ENCODE results near the gene ANAPC16.

ANAPC16 gene

DNA sequence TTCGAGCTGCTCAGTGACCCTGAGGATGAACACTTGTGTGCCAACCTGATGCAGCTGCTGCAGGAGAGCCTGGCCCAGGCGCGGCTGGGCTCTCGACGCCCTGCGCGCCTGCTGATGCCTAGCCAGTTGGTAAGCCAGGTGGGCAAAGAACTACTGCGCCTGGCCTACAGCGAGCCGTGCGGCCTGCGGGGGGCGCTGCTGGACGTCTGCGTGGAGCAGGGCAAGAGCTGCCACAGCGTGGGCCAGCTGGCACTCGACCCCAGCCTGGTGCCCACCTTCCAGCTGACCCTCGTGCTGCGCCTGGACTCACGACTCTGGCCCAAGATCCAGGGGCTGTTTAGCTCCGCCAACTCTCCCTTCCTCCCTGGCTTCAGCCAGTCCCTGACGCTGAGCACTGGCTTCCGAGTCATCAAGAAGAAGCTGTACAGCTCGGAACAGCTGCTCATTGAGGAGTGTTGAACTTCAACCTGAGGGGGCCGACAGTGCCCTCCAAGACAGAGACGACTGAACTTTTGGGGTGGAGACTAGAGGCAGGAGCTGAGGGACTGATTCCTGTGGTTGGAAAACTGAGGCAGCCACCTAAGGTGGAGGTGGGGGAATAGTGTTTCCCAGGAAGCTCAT is 59.0 kb downstream of the ANAPC16 start:
- TF ChIP-seq, protein P1, sequence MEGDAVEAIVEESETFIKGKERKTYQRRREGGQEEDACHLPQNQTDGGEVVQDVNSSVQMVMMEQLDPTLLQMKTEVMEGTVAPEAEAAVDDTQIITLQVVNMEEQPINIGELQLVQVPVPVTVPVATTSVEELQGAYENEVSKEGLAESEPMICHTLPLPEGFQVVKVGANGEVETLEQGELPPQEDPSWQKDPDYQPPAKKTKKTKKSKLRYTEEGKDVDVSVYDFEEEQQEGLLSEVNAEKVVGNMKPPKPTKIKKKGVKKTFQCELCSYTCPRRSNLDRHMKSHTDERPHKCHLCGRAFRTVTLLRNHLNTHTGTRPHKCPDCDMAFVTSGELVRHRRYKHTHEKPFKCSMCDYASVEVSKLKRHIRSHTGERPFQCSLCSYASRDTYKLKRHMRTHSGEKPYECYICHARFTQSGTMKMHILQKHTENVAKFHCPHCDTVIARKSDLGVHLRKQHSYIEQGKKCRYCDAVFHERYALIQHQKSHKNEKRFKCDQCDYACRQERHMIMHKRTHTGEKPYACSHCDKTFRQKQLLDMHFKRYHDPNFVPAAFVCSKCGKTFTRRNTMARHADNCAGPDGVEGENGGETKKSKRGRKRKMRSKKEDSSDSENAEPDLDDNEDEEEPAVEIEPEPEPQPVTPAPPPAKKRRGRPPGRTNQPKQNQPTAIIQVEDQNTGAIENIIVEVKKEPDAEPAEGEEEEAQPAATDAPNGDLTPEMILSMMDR (IDR thresholded peaks at IDR 0.05; ENCODE audit: borderline replicate concordance, extremely low read depth, low read length, poor library complexity, severe bottlenecking): peak; percentile 87
- no peak for TF ChIP-seq EZH2 (IDR thresholded peaks at IDR 0.05; ENCODE audit: borderline replicate concordance, low read depth, low read length, severe bottlenecking)
- H3K4me3 ChIP-seq (ENCODE audit: low read depth in 1 of 2, low read length in 2 of 2): peak overlapping the region; percentile 77 to 87
- peak overlapping the region; percentile 34; the same call in 1 of the 2 replicates for H2AFZ ChIP-seq (ENCODE audit: low read depth, low read length)
- H3K9me3 ChIP-seq (ENCODE audit: insufficient read depth, low read length, severe bottlenecking): no peaks in the 10 kb centered on the region
- peaks cover 28% of the 10 kb centered on the region for H4K20me1 ChIP-seq (ENCODE audit: insufficient read depth, low read length)
- H3K9ac ChIP-seq (ENCODE audit: low read depth, low read length): peak overlapping the region; percentile 98
- H3K4me2 ChIP-seq (ENCODE audit: insufficient read depth, low read length): peak overlapping the region; percentile 81
- peak; percentile 29 for ATAC-seq (ENCODE audit: insufficient read depth, low read depth)
- peaks cover 45% of the 10 kb centered on the region for H3K4me1 ChIP-seq (ENCODE audit: insufficient read depth, low read length)
- H3K79me2 ChIP-seq (ENCODE audit: insufficient read depth, low read length): peaks cover 37% of the 10 kb centered on the region
- DNase-seq: peak; percentile 76
- peak overlapping the region; percentile 99 for H3K27ac ChIP-seq (ENCODE audit: low read length)
- no peaks in the 10 kb centered on the region for H3K27me3 ChIP-seq (ENCODE audit: insufficient read depth, low read length, poor library complexity)
- peaks cover 25% of the 10 kb centered on the region for H3K36me3 ChIP-seq (ENCODE audit: insufficient read depth, low read length)

GRCh38 chr10:72275351-72276012 is 59.7 kb downstream of the ANAPC16 start:
- H3K27me3 ChIP-seq (ENCODE audit: insufficient read depth, low read length, poor library complexity): no peaks in the 10 kb centered on the region
- peaks cover 28% of the 10 kb centered on the region for H4K20me1 ChIP-seq (ENCODE audit: insufficient read depth, low read length)
- peak overlapping the region; percentile 81 for H3K4me2 ChIP-seq (ENCODE audit: insufficient read depth, low read length)
- no peaks in the 10 kb centered on the region for H3K9me3 ChIP-seq (ENCODE audit: insufficient read depth, low read length, severe bottlenecking)
- H3K79me2 ChIP-seq (ENCODE audit: insufficient read depth, low read length): peaks cover 37% of the 10 kb centered on the region
- peaks cover 49% of the 10 kb centered on the region for H3K4me1 ChIP-seq (ENCODE audit: insufficient read depth, low read length)
- peak overlapping the region; percentile 77 to 87 for H3K4me3 ChIP-seq (ENCODE audit: low read depth in 1 of 2, low read length in 2 of 2)
- DNase-seq: peak; percentile 74
- peak overlapping the region; percentile 98 for H3K9ac ChIP-seq (ENCODE audit: low read depth, low read length)
- peak; percentile 29 for ATAC-seq (ENCODE audit: insufficient read depth, low read depth)
- TF ChIP-seq, protein P1 (IDR thresholded peaks at IDR 0.05; ENCODE audit: borderline replicate concordance, extremely low read depth, low read length, poor library complexity, severe bottlenecking): no peak
- no peak for TF ChIP-seq EZH2 (IDR thresholded peaks at IDR 0.05; ENCODE audit: borderline replicate concordance, low read depth, low read length, severe bottlenecking)
- H3K36me3 ChIP-seq (ENCODE audit: insufficient read depth, low read length): peaks cover 25% of the 10 kb centered on the region
- H3K27ac ChIP-seq (ENCODE audit: low read length): peak overlapping the region; percentile 99
- H2AFZ ChIP-seq (ENCODE audit: low read depth, low read length): no peak overlapping the region

DNA sequence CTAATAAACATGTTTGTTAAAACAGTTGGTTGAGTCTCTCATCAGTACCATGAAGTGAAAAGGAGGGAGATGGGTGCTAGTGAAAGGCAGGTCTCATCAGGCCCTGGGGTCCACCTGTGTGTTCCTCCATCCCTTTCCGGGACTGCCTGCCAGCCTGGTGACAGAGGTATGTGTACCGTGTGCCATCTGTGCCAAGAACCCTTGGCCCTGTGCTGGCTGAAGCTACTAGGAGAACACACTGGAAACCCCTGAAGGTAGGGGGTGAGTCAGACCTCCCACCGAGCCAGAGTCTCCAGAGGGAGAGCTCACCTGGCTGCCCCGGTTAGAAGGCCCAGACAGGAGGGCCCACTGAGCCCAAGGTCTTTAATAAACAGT is 60.2 kb downstream of the ANAPC16 start:
- peak overlapping the region; percentile 77 to 87; a peak in 2 of 4 replicates for H3K4me3 ChIP-seq (ENCODE audit: low read depth in 1 of 2, low read length in 2 of 2)
- H3K79me2 ChIP-seq (ENCODE audit: insufficient read depth, low read length): peaks cover 37% of the 10 kb centered on the region
- H3K27me3 ChIP-seq (ENCODE audit: insufficient read depth, low read length, poor library complexity): no peaks in the 10 kb centered on the region
- DNase-seq: no peak
- H3K4me1 ChIP-seq (ENCODE audit: insufficient read depth, low read length): peaks cover 49% of the 10 kb centered on the region
- H3K4me2 ChIP-seq (ENCODE audit: insufficient read depth, low read length): peak overlapping the region; percentile 81
- peaks cover 28% of the 10 kb centered on the region for H4K20me1 ChIP-seq (ENCODE audit: insufficient read depth, low read length)
- H3K9ac ChIP-seq (ENCODE audit: low read depth, low read length): peak overlapping the region; percentile 98
- peaks cover 25% of the 10 kb centered on the region for H3K36me3 ChIP-seq (ENCODE audit: insufficient read depth, low read length)
- peak overlapping the region; percentile 99 for H3K27ac ChIP-seq (ENCODE audit: low read length)
- TF ChIP-seq EZH2 (IDR thresholded peaks at IDR 0.05; ENCODE audit: borderline replicate concordance, low read depth, low read length, severe bottlenecking): no peak
- TF ChIP-seq, protein P1 (IDR thresholded peaks at IDR 0.05; ENCODE audit: borderline replicate concordance, extremely low read depth, low read length, poor library complexity, severe bottlenecking): no peak
- no peak for ATAC-seq (ENCODE audit: insufficient read depth, low read depth)
- H3K9me3 ChIP-seq (ENCODE audit: insufficient read depth, low read length, severe bottlenecking): no peaks in the 10 kb centered on the region
- no peak overlapping the region for H2AFZ ChIP-seq (ENCODE audit: low read depth, low read length)

All from DND-41 (cell line).